CD14-positive monocyte (primary cell): ENCODE results near the gene NSD2. TPM values are rescaled to one million over a fixed set of nuclear protein-coding genes. Genes with fewer than 3 reads are reported as not detected.
A peak's percentile ranks its signal among the peaks of the same experiment; 100 is the strongest.

ENCODE experiments used
- DNase-seq, 3 donors: peaks; one replicate each; pipeline ENCODE4 v3.0.0-alpha.2; 2011 to 2022
- H2AFZ ChIP-seq: 2 replicates; pipeline ENCODE4 v1.6.0; 2012; ENCODE audit warnings: mild to moderate bottlenecking, low read depth, low read length, inconsistent platforms; ENCODE audit not compliant: insufficient read depth, poor library complexity, severe bottlenecking
- H3K27ac ChIP-seq, 2 donors: 1 replicate in 1 of 2; 2 replicates in 1 of 2; pipeline ENCODE4 v1.5.1; 2012 to 2013; ENCODE audit warnings: low read length in 2 of 2, control low read depth in 1 of 2, inconsistent platforms in 1 of 2, low read depth in 1 of 2, mild to moderate bottlenecking in 1 of 2
- H3K27me3 ChIP-seq, 2 donors: one replicate each; pipeline versions ENCODE4 v1.6.0 to v1.6.1; 2011 to 2013; ENCODE audit warnings: low read length in 2 of 2; ENCODE audit not compliant: control insufficient read depth in 2 of 2, insufficient read depth in 2 of 2
- H3K36me3 ChIP-seq, 2 donors: replicated peaks in 1 of 2; 1 replicate in 1 of 2; 2 replicates in 1 of 2; pipeline versions ENCODE4 v1.5.1 to v1.6.1; 2012 to 2013; ENCODE audit warnings: low read length in 2 of 2, control low read depth in 1 of 2, inconsistent platforms in 1 of 2, mild to moderate bottlenecking in 1 of 2; ENCODE audit not compliant: insufficient read depth in 2 of 2, control insufficient read depth in 1 of 2
- H3K4me1 ChIP-seq, 2 donors: 1 replicate in 1 of 2; 2 replicates in 1 of 2; pipeline versions ENCODE4 v1.5.1 to v1.6.1; 2012 to 2013; ENCODE audit warnings: low read length in 2 of 2, control low read depth in 1 of 2, inconsistent platforms in 1 of 2, mild to moderate bottlenecking in 1 of 2, moderate library complexity in 1 of 2; ENCODE audit not compliant: insufficient read depth in 2 of 2, control insufficient read depth in 1 of 2
- H3K4me2 ChIP-seq: replicated peaks from 2 replicates; pipeline ENCODE3; 2012; ENCODE audit warnings: low read length, moderate library complexity, mild to moderate bottlenecking; ENCODE audit not compliant: poor library complexity, severe bottlenecking; ENCODE audit errors: extremely low read depth
- H3K4me3 ChIP-seq, 3 experiments: fragments of 200-600 bp in 1 of 3; sonication (generic) in 1 of 3; replicated peaks in 1 of 3; 1 replicate in 2 of 3; 2 replicates in 1 of 3; pipeline ENCODE4 v1.5.1; 2011 to 2013; ENCODE audit warnings: low read length in 3 of 3, mild to moderate bottlenecking in 3 of 3, control low read depth in 2 of 3, low read depth in 2 of 3, inconsistent platforms in 1 of 3, moderate library complexity in 1 of 3
- H3K79me2 ChIP-seq: 2 replicates; pipeline ENCODE4 v1.6.0; 2012; ENCODE audit warnings: mild to moderate bottlenecking, control low read depth, inconsistent platforms, low read length, moderate library complexity; ENCODE audit not compliant: insufficient read depth
- H3K9ac ChIP-seq: 2 replicates; pipeline ENCODE4 v1.6.0; 2017; ENCODE audit warnings: low read length, mild to moderate bottlenecking; ENCODE audit not compliant: insufficient read depth, poor library complexity, severe bottlenecking
- H3K9me3 ChIP-seq, 2 donors: replicated peaks in 1 of 2; 1 replicate in 1 of 2; 2 replicates in 1 of 2; pipeline versions ENCODE4 v1.5.1 to v1.6.1; 2012 to 2013; ENCODE audit warnings: low read length in 2 of 2, control low read depth in 1 of 2; ENCODE audit not compliant: control insufficient read depth in 1 of 2, insufficient read depth in 1 of 2
- H4K20me1 ChIP-seq: 2 replicates; pipeline ENCODE4 v1.6.0; 2012; ENCODE audit warnings: mild to moderate bottlenecking, low read length, control low read depth, moderate library complexity; ENCODE audit not compliant: insufficient read depth
- H3K27ac Mint-ChIP-seq, 7 donors: one replicate each; pipeline ENCODE4 v1.8.0; 2020; ENCODE audit warnings: mild to moderate bottlenecking in 7 of 7, mixed read lengths in 7 of 7, moderate library complexity in 6 of 7, inconsistent platforms in 2 of 7
- H3K27me3 Mint-ChIP-seq, 3 donors: one replicate each; pipeline ENCODE4 v1.8.0; 2021 to 2022; ENCODE audit warnings: low read depth in 3 of 3, mild to moderate bottlenecking in 3 of 3, mixed read lengths in 3 of 3, moderate library complexity in 3 of 3, inconsistent platforms in 1 of 3
- H3K36me3 Mint-ChIP-seq, 2 donors: one replicate each; pipeline ENCODE4 v1.8.0; 2020; ENCODE audit warnings: mixed read lengths in 2 of 2, inconsistent platforms in 1 of 2, mild to moderate bottlenecking in 1 of 2
- H3K4me1 Mint-ChIP-seq: one replicate; pipeline ENCODE4 v1.8.0; 2020; ENCODE audit warnings: mild to moderate bottlenecking, mixed read lengths
- H3K4me3 Mint-ChIP-seq, 2 donors: one replicate each; pipeline ENCODE4 v1.8.0; 2020; ENCODE audit warnings: mild to moderate bottlenecking in 2 of 2, mixed read lengths in 2 of 2, moderate library complexity in 1 of 2
- H3K9me3 Mint-ChIP-seq, 7 donors: one replicate each; pipeline ENCODE4 v1.8.0; 2020 to 2022; ENCODE audit warnings: mixed read lengths in 7 of 7, mild to moderate bottlenecking in 6 of 7, moderate library complexity in 6 of 7, inconsistent platforms in 2 of 7
- WGBS: methylation state at CpG from one replicate; pipeline ENCODE4 v1.1.5; 2013; ENCODE audit warnings: missing lambda C conversion rate; ENCODE audit not compliant: insufficient coverage; 5-methylcytosine and 5-hydroxymethylcytosine counted together
- intact Hi-C, 2 donors: fragments of 100-400 bp; cut with micrococcal nuclease; formaldehyde crosslinking; loops; one replicate each; pipeline versions ENCODE4 v1.15.0 to v1.15.1; 2023
- polyA plus RNA-seq, 3 donors: library from polyadenylated mRNA; depleted of rRNA in 1 of 3; unstranded in 2 of 3; stranded (reverse) in 1 of 3; fragments of 300-500 nt in 2 of 3; fragments of >200 nt in 1 of 3; fragmentation: Illumina TruSeq in 2 of 3; gene quantifications; 1 replicate in 2 of 3; 2 replicates in 1 of 3; pipeline ENCODE4 v1.2.3, GENCODE V29; 2012 to 2021
- TF ChIP-seq, protein P1 (sequence below): fragments of 200-600 bp; IDR thresholded peaks from one replicate; pipeline ENCODE4 v1.8.0; 2022; ENCODE audit warnings: antibody characterized with exemption, mild to moderate bottlenecking

The NSD2 gene
- polyA plus RNA-seq, 3 donors = 1.9 to 8.7 (median 2.3) TPM

DNA sequence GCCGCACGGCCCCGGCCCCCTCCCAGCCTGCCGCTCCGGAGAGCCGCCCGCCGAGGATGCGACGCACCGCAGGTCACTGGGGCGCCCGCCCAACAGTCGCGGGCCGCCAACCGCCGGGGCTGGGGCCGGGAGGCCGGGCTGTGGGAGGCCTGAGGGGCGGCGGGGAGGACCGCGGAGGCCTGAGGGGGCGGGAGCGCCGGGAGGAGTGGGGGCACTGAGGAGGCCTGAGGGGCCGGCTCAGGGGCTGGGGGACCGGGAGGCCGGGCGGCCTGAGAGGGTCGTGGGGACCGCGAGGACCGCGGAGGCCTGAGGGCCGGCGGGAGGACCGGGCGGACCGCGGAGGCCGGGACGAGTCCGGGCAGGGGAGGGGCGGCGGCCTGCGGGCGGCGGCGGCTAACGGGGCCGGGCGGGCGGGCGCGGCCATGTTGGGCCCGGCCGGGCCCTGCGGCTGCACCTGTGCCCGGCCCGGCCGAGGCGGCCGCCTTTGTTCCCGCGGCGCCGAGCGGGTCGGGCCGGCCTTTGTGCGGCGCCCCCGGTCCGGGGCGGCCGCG, 353 bp downstream of the NSD2 start:
- TF ChIP-seq, protein P1, sequence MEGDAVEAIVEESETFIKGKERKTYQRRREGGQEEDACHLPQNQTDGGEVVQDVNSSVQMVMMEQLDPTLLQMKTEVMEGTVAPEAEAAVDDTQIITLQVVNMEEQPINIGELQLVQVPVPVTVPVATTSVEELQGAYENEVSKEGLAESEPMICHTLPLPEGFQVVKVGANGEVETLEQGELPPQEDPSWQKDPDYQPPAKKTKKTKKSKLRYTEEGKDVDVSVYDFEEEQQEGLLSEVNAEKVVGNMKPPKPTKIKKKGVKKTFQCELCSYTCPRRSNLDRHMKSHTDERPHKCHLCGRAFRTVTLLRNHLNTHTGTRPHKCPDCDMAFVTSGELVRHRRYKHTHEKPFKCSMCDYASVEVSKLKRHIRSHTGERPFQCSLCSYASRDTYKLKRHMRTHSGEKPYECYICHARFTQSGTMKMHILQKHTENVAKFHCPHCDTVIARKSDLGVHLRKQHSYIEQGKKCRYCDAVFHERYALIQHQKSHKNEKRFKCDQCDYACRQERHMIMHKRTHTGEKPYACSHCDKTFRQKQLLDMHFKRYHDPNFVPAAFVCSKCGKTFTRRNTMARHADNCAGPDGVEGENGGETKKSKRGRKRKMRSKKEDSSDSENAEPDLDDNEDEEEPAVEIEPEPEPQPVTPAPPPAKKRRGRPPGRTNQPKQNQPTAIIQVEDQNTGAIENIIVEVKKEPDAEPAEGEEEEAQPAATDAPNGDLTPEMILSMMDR = no peak
- no peaks in the 10 kb centered on the region for H3K36me3 Mint-ChIP-seq
- peaks cover 48% of the 10 kb centered on the region for H3K79me2 ChIP-seq
- H3K9me3 ChIP-seq = no peaks in the 10 kb centered on the region
- no peak overlapping the region for H3K27ac Mint-ChIP-seq
- peak overlapping the region; percentile 2 to 24 for H3K4me3 Mint-ChIP-seq
- H2AFZ ChIP-seq = peak overlapping the region; percentile 82
- H3K4me1 Mint-ChIP-seq = peaks cover 28% of the 10 kb centered on the region
- H3K4me3 ChIP-seq = peak overlapping the region in 2 of 3 experiments; percentile 74 to 87
- H3K27ac ChIP-seq = peak overlapping the region in 1 of 2 donors; percentile 74
- H3K36me3 ChIP-seq = no peaks in the 10 kb centered on the region
- H3K9me3 Mint-ChIP-seq = peaks cover 0 to 3% (median 0%) of the 10 kb centered on the region in 7 donors
- H3K4me2 ChIP-seq = peak overlapping the region; percentile 94
- peak overlapping the region; percentile 80 for H3K9ac ChIP-seq
- H4K20me1 ChIP-seq = no peaks in the 10 kb centered on the region
- DNase-seq = peak in 1 of 3 donors; percentile 18
- intact Hi-C loops = loop anchor here (2.0 to 10.0 kb wide), 4 partner anchors 15 to 624 kb away; partner anchors contain the start of genes CTBP1 (in 2 of the 2), FAM53A (in 1 of the 2), LETM1 (in 1 of the 2) and NELFA (in 1 of the 2)
- WGBS = under 1% methylated on average over 79 of the region's 79 CpGs
- peaks cover 19 to 30% of the 10 kb centered on the region in 2 donors for H3K4me1 ChIP-seq
- H3K27me3 ChIP-seq = no peaks in the 10 kb centered on the region
- H3K27me3 Mint-ChIP-seq = peaks cover 5 to 10% (median 5%) of the 10 kb centered on the region in 3 donors

DNA sequence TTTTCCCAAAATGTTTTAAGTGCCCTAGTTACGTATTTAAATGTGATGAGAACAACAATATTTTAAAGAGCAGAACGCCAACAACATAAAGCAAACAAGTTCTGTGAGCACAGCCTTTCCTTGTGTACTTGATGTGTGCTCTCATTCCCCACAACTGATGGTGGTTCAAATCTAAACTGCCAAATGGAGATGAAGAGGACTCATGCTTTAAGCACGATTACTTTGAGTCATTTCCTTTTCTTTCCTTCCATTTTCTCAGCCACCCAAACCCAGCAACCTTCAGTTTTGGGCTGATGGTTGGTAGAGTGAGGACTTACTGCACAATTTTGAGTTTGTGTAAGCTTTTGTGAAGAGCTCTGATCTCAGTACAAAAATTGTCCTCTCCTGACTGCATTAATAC, 1.7 kb downstream of the NSD2 start:
- Histone ChIP-seq H2AFZ (peak overlapping the region; percentile 82), H4K20me1 (no peaks in the 10 kb centered on the region), H3K4me2 (peak overlapping the region; percentile 94), H3K79me2 (peaks cover 61% of the 10 kb centered on the region), H3K9me3 (no peaks in the 10 kb centered on the region), H3K4me3 (peak overlapping the region in 1 of 3 experiments; percentile 87), H3K4me1 (peaks cover 19 to 30% of the 10 kb centered on the region in 2 donors), H3K36me3 (no peaks in the 10 kb centered on the region), H3K9ac (no peak overlapping the region), H3K27me3 (no peaks in the 10 kb centered on the region), H3K27ac (peak overlapping the region in 1 of 2 donors; percentile 74)
- Mint-ChIP-seq H3K4me3 (peak overlapping the region in 1 of 2 donors; percentile 82), H3K36me3 (no peaks in the 10 kb centered on the region), H3K27ac (no peak overlapping the region), H3K9me3 (peaks cover 0 to 1% (median 0%) of the 10 kb centered on the region in 7 donors), H3K4me1 (peaks cover 36% of the 10 kb centered on the region), H3K27me3 (peaks cover 0 to 3% (median 2%) of the 10 kb centered on the region in 3 donors)
- no CpG with 5 or more reads among the region's 3 CpGs for WGBS
- intact Hi-C loops = loop anchor here (5.0 to 10.0 kb wide), 3 partner anchors 132 to 626 kb away; partner anchors contain the start of genes CTBP1 (in 2 of the 2), FAM53A (in 1 of the 2) and NELFA (in 1 of the 2)
- peak in 1 of 3 donors; percentile 10 for DNase-seq
- TF ChIP-seq, protein P1 = no peak
